Subcutaneous abdominal adipose tissue (tissue), 5 donors: ENCODE results near the gene ATP13A5.
A peak's percentile ranks its signal among the peaks of the same experiment; 100 is the strongest.

Experiments
- H3K27ac ChIP-seq: one replicate; pipeline ENCODE4 v1.7.0; 2013; ENCODE audit warnings: low read depth, mild to moderate bottlenecking, inconsistent platforms, low read length, moderate library complexity
- H3K27me3 ChIP-seq, 5 donors: one replicate each; pipeline ENCODE4 v1.7.0; 2013; ENCODE audit warnings: low read length in 5 of 5, inconsistent platforms in 1 of 5; ENCODE audit not compliant: control insufficient read depth in 5 of 5, insufficient read depth in 4 of 5
- H3K36me3 ChIP-seq, 5 donors: one replicate each; pipeline ENCODE4 v1.7.0; 2013; ENCODE audit warnings: low read length in 5 of 5; ENCODE audit not compliant: control insufficient read depth in 5 of 5, insufficient read depth in 5 of 5
- H3K4me1 ChIP-seq, 5 donors: one replicate each; pipeline ENCODE4 v1.7.0; 2013; ENCODE audit warnings: low read length in 5 of 5, mild to moderate bottlenecking in 3 of 5, moderate library complexity in 1 of 5; ENCODE audit not compliant: control insufficient read depth in 5 of 5, insufficient read depth in 5 of 5
- H3K4me3 ChIP-seq, 5 donors: one replicate each; pipeline ENCODE4 v1.7.0; 2013; ENCODE audit warnings: low read length in 5 of 5, low read depth in 1 of 5
- H3K9ac ChIP-seq, 5 donors: one replicate each; pipeline ENCODE4 v1.7.0; 2013; ENCODE audit warnings: low read length in 5 of 5, mild to moderate bottlenecking in 4 of 5, moderate library complexity in 3 of 5
- H3K9me3 ChIP-seq, 5 donors: one replicate each; pipeline ENCODE4 v1.7.0; 2013; ENCODE audit warnings: low read length in 5 of 5; ENCODE audit not compliant: control insufficient read depth in 5 of 5
- donor health status: healthy.
- donor health status: healthy.
- donor health status: healthy.
- donor health status: healthy.
- donor health status: healthy.

The ATP13A5 gene

GRCh38 chr3:193240850-193241706, 137.5 kb downstream of the ATP13A5 start, which contains the start of gene PLAAT1:
Gene PLAAT1 (plus strand): TSS chr3:193241222. CDS start chr3:193255651, 14,429 bp downstream.
- Histone ChIP-seq H3K36me3 (no peaks in the 10 kb centered on the region), H3K4me1 (peaks cover 0 to 17% (median 10%) of the 10 kb centered on the region in 5 donors), H3K9me3 (no peaks in the 10 kb centered on the region), H3K27me3 (no peaks in the 10 kb centered on the region), H3K4me3 (peak within 1 kb of the TSS; percentile 63 to 77 (median 76)), H3K27ac (no peak within 1 kb of the TSS), H3K9ac (peak within 1 kb of the TSS in 3 of 5 donors; percentile 30 to 54 (median 47))

DNA sequence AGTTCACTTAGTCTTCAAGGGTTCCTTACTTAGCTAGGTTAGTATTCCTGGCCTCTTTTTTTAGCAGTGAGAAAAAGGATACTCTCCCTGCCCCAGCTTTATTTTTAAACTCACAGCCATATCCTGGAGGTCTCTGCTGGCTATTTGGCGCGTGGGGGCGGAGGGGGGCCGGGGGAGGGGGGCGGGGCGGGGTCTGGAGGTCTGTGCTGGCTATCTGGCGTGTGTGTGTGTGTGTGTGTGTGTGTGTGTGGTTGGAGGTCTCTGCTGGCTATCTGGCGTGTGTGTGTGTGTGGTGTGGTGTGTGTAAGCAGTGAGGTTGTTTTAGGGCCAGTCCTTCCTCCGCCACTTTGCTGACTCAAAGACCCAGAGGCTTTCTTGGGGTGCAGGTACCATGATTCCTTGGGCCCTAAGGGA, 138.1 kb downstream of the ATP13A5 start:
- peak overlapping the region; percentile 63 to 77 (median 76) for H3K4me3 ChIP-seq
- no peaks in the 10 kb centered on the region for H3K27me3 ChIP-seq
- H3K27ac ChIP-seq, result no peak overlapping the region
- no peaks in the 10 kb centered on the region for H3K36me3 ChIP-seq
- peaks cover 0 to 17% (median 10%) of the 10 kb centered on the region in 5 donors for H3K4me1 ChIP-seq
- H3K9me3 ChIP-seq, result no peaks in the 10 kb centered on the region
- H3K9ac ChIP-seq, result peak overlapping the region in 1 of 5 donors; percentile 30

DNA sequence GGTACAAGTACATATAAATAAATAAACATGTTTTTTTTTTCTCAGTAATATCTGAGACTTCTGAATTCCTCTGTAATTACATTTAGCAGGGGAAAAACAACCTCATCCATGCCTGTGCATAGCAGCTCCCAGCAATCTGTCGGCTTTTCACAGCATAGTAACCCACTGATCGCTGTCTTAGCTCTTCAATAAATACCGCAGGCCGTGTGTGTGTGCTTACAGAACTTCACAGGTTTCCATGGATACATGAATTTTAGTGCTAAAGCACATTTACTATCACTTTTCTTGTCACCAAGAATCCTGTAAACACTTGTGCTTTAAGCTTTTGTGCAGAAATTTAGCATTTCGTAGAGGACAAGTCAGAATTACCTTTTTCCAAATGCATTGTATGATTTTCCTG, 141.5 kb downstream of the ATP13A5 start:
- no peak overlapping the region for H3K9ac ChIP-seq
- no peaks in the 10 kb centered on the region for H3K36me3 ChIP-seq
- no peak overlapping the region for H3K4me3 ChIP-seq
- H3K4me1 ChIP-seq, result peaks cover 0 to 12% (median 10%) of the 10 kb centered on the region in 5 donors
- no peaks in the 10 kb centered on the region for H3K9me3 ChIP-seq
- H3K27ac ChIP-seq, result no peak overlapping the region
- no peaks in the 10 kb centered on the region for H3K27me3 ChIP-seq

DNA sequence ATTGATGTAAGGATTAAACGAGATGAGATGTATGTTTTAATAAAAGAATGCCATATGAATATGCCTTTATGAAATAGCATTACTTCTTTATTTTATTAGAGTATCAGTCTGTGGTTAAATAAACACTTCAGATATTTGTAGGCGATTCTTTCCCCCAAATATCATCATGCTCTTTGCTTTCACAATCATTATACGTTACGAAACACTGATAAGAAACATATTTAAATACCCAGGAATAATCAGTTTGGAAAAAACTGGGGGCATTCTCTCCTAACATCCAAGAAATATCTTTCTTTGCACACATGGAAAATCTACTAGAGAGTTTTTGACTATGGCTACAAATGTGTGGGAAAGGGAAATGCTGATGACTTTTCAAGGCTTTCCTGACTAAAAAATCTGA, 142.0 kb downstream of the ATP13A5 start:
- no peak overlapping the region for H3K27ac ChIP-seq
- H3K4me3 ChIP-seq, result no peak overlapping the region
- H3K27me3 ChIP-seq, result no peaks in the 10 kb centered on the region
- peaks cover 0 to 10% (median 8%) of the 10 kb centered on the region in 5 donors for H3K4me1 ChIP-seq
- no peaks in the 10 kb centered on the region for H3K9me3 ChIP-seq
- H3K36me3 ChIP-seq, result no peaks in the 10 kb centered on the region
- no peak overlapping the region for H3K9ac ChIP-seq

DNA sequence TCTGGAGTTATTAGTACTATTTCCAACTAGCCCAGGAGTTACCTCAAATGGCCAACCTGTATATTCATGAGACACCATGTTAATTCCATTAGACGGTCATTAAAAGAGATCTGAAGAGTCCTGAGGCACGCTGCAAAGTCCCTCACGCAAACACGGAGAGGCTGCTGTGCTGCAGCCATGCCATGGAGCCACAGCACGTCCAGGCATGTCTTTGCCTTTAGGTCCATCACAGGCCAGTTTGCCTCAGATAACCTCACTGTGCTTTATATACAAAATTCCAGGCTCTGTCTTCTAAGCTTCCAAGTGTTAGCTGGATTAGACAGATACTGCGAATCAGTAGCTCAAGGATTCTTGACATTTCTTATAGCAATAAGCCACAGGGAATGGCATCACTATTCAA, 147.4 kb downstream of the ATP13A5 start:
- Histone ChIP-seq H3K4me3 (no peak overlapping the region), H3K36me3 (no peaks in the 10 kb centered on the region), H3K9ac (no peak overlapping the region), H3K27me3 (peaks cover 0 to 4% (median 0%) of the 10 kb centered on the region in 5 donors), H3K4me1 (no peaks in the 10 kb centered on the region), H3K9me3 (no peaks in the 10 kb centered on the region), H3K27ac (no peak overlapping the region)

DNA sequence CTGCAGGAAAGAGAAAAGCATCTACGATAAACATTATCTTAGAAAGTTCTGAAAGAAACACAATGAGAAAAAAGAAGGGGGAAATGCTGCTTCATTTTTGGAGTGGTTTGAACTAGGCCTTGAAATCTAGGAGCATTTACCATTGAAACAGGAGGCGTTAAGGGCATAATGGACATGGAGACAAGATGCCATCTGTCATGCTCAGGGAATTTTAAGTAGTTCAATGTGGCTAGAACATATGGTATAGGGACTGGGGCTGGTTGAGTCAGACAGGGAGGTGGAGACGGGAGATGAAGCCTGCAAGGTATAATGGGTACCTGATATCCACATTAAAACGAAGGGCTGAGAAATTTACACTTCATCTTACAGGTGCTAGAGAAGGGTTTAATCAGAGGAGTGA, 147.9 kb downstream of the ATP13A5 start:
- Histone ChIP-seq H3K4me1 (no peaks in the 10 kb centered on the region), H3K27me3 (peaks cover 0 to 4% (median 0%) of the 10 kb centered on the region in 5 donors), H3K27ac (no peak overlapping the region), H3K4me3 (no peak overlapping the region), H3K9ac (no peak overlapping the region), H3K36me3 (no peaks in the 10 kb centered on the region), H3K9me3 (no peaks in the 10 kb centered on the region)

DNA sequence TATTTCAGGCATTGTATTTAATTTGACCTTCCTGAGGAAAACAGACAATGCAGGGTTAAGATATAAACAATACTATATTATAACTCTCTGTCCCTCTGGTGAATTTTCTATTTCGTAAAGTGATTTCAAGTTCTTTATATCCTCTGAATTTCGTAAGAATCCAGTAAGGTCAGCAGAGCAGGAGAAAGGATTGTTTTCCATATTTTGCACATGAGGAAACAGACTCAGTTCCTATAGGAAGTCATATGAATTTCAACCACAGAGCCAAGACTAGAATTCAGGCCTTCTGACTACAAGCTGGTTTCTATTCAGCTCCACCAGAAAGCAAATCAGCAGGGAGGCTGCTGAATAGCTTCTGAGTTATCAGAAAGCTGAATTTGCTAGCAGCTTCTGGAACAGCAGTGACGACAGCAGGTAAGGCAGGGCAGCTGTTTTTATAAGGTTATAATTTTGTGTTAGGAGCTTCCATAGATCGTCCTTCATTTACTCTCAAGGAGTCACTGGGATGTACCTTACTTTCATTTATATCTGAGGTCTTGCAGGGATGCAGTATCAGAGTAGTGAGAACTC, 148.6 kb downstream of the ATP13A5 start:
- Histone ChIP-seq H3K9ac (no peak overlapping the region), H3K4me1 (no peaks in the 10 kb centered on the region), H3K4me3 (no peak overlapping the region), H3K9me3 (no peaks in the 10 kb centered on the region), H3K36me3 (no peaks in the 10 kb centered on the region), H3K27me3 (peaks cover 0 to 4% (median 0%) of the 10 kb centered on the region in 5 donors), H3K27ac (no peak overlapping the region)

DNA sequence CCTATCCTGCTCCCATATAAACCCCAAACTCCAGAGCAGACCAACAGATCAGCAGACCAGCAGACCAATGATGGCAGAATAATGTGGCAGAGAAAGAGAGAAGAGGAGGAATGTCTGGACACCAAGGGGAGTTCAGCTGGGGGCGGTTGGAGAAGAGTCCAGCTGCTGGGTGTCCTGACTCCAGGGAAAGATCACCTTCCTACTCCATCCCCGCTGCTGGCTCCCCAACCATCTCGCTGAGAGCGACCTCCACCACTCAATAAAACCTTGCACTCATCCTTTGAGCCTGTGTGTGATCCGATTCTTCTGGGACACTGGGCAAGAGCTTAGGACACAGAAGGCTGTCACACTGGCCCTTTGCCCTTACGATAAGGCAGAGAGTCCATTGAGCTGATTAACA, 150.3 kb downstream of the ATP13A5 start:
- Histone ChIP-seq H3K9me3 (no peaks in the 10 kb centered on the region), H3K27me3 (peaks cover 0 to 4% (median 0%) of the 10 kb centered on the region in 5 donors), H3K9ac (no peak overlapping the region), H3K27ac (no peak overlapping the region), H3K4me3 (no peak overlapping the region), H3K36me3 (no peaks in the 10 kb centered on the region), H3K4me1 (no peaks in the 10 kb centered on the region)

GRCh38 chr3:193225302-193226125, 153.0 kb downstream of the ATP13A5 start:
- Histone ChIP-seq H3K27ac (no peak overlapping the region), H3K9ac (no peak overlapping the region), H3K9me3 (no peaks in the 10 kb centered on the region), H3K27me3 (peaks cover 0 to 4% (median 0%) of the 10 kb centered on the region in 5 donors), H3K36me3 (no peaks in the 10 kb centered on the region), H3K4me1 (no peaks in the 10 kb centered on the region), H3K4me3 (no peak overlapping the region)
